Coronary artery (tissue), 2 donors: Measurements from ENCODE around the gene SPDYE9.
"Not testable (repeated sequence)": the region's sequence is repeated elsewhere in the genome, so short reads cannot be mapped to it uniquely, and the experiment has no call there.

Experiments used
- DNase-seq: peaks from one replicate; pipeline ENCODE4 v3.0.0-alpha.2; 2017; ENCODE audit warnings: low spot score
- H3K27ac ChIP-seq, 2 donors: fragments of 200-600 bp; sonication (generic); one replicate each; pipeline ENCODE4 v1.5.1; 2016 to 2019
- H3K4me3 ChIP-seq: fragments of 200-600 bp; sonication (generic); 2 replicates; pipeline ENCODE4 v1.5.1; 2016; ENCODE audit warnings: mild to moderate bottlenecking, moderate library complexity

Gene SPDYE9, protein sequence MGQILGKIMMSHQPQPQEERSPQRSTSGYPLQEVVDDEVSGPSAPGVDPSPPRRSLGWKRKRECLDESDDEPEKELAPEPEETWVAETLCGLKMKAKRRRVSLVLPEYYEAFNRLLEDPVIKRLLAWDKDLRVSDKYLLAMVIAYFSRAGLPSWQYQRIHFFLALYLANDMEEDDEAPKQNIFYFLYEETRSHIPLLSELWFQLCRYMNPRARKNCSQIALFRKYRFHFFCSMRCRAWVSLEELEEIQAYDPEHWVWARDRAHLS

GRCh38 chr7:73085938-73086337 is at the start of gene SPDYE9:
SPDYE9 (minus strand) TSS chr7:73086038; CDS start chr7:73084238, 1,800 bp downstream.
- DNase-seq: not testable (repeated sequence)

GRCh38 chr7:73134866-73135265 is 49.0 kb upstream of the SPDYE9 start:
- DNase-seq, H3K4me3 ChIP-seq, H3K27ac ChIP-seq: not testable (repeated sequence)

More at GRCh38 chr7:73085938-73086337, at the start of gene SPDYE9:
- not testable (repeated sequence) for H3K27ac ChIP-seq, H3K4me3 ChIP-seq

DNA sequence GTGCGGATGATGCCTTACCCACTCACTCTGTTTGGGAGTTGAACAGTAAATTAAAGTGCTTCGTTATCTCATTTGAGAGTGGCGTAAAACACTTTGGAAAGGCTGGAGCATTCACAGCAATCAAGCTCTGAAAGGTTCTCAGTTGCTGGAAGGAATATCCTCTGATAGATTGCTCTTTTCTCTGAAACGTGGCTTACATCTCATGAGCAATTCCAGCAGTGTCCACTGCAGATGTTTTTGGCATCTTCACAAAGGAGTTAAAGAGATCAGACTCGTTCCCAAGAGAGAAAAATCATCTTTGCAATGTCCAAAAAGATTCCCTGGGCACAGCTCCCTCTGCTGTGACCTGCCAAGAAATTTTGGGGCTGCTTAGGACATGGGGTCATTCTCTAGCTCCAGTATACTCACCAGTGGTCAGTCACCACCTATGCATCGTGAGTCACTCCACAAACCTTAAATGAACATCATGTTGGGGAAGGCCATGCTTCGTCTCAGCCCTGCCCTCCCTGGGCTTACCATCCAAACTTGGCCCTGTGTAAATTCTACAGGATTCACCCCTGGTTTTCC is 46.9 kb upstream of the SPDYE9 start:
- not testable (repeated sequence) for H3K27ac ChIP-seq, H3K4me3 ChIP-seq, DNase-seq

DNA sequence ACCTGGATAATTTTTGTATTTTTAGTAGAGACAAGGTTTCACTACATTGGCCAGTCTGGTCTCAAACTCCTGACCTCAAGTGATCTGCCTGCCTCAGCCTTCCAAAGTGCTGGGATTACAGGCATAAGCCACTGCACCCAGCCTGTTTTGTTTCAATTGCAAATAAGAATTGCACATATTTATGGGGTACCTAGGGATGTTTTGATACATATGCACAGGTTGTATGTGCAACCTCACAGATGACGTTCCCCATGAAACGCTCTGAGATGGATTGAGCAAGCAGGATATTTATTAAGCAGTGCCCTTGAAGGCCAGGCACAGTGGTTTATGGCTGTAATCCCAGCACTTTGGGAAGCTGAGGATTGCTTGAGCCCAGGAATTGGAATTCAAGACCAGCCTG is 44.8 kb upstream of the SPDYE9 start:
- not testable (repeated sequence) for H3K4me3 ChIP-seq, H3K27ac ChIP-seq, DNase-seq

GRCh38 chr7:73124126-73124525 is 38.3 kb upstream of the SPDYE9 start:
- H3K27ac ChIP-seq, H3K4me3 ChIP-seq, DNase-seq: not testable (repeated sequence)

DNA sequence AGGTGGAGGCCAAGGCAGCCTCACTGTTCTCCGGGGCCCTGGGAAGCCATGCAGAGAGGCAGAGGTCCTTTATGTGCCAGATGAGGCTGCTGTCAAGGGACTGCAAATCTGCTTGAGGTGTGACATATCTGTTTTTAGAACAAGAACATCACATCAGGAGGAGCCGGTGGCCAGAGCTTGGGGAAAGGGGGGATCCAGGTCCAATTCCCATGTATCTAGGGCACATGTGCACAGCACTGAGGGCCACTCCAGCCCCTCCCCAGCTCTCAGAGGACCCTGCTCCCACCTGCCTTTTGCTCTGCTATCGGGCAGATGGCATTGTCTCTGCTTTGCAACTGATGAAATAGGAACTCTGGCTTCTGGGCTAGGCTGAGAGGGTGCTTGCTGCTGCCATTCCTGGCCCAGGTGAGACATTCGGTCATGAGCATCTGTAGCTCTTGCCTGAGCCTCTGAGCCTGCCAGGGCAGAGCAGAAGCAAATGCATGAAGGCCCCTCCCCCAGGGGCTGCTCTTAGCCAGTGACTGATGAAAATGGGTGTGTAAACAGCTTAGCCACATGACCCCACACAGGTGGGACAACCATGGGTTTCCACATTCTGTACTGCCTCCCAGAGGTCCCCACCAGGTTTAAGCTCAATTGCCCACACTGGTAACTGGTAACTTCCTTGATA is 37.1 kb upstream of the SPDYE9 start:
- H3K27ac ChIP-seq, H3K4me3 ChIP-seq, DNase-seq: not testable (repeated sequence)

GRCh38 chr7:73118155-73118554 is 32.3 kb upstream of the SPDYE9 start:
- not testable (repeated sequence) for H3K4me3 ChIP-seq, DNase-seq, H3K27ac ChIP-seq

DNA sequence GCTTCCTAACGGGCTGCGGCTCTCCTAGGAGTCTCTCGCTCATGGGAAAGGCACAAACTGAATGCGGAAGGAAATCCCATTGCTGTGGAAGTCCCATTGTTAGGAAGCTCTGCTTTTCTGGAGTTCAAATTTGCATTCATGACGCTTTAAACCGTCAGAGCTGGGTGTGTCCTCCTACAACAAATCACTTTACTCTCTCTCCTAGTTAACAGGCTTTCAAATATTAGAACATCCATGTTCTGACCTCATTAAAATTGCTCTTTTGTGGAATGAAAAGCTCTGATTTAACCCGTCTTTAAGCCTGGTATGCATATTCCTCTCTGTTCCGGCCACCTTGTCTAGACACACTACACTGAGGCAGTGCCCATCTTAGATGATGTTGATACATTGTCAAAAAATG is 28.0 kb downstream of the SPDYE9 start, which contains the start of gene SPDYE11:
Gene SPDYE11 (minus strand): TSS at position 101 of the 400 bp plus-strand sequence. CDS start 1,800 bp downstream, outside the sequence.
- DNase-seq, H3K4me3 ChIP-seq, H3K27ac ChIP-seq: not testable (repeated sequence)

DNA sequence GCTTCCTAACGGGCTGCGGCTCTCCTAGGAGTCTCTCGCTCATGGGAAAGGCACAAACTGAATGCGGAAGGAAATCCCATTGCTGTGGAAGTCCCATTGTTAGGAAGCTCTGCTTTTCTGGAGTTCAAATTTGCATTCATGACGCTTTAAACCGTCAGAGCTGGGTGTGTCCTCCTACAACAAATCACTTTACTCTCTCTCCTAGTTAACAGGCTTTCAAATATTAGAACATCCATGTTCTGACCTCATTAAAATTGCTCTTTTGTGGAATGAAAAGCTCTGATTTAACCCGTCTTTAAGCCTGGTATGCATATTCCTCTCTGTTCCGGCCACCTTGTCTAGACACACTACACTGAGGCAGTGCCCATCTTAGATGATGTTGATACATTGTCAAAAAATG is 56.2 kb downstream of the SPDYE9 start, which contains the start of gene SPDYE8:
Gene SPDYE8 (minus strand): TSS at position 101 of the 400 bp plus-strand sequence. CDS start 1,800 bp downstream, outside the sequence.
- H3K4me3 ChIP-seq, H3K27ac ChIP-seq, DNase-seq: not testable (repeated sequence)
